NCI-H1105 (cell line): ENCODE data around the gene CELSR2.
"Not testable (repeated sequence)": the region's sequence is repeated elsewhere in the genome, so short reads cannot be mapped to it uniquely, and the experiment has no call there.

ENCODE experiments used
- DNase-seq: peaks from one replicate; lab custom pipeline; 2025; lab: John Stamatoyannopoulos, UW

CELSR2 gene, protein sequence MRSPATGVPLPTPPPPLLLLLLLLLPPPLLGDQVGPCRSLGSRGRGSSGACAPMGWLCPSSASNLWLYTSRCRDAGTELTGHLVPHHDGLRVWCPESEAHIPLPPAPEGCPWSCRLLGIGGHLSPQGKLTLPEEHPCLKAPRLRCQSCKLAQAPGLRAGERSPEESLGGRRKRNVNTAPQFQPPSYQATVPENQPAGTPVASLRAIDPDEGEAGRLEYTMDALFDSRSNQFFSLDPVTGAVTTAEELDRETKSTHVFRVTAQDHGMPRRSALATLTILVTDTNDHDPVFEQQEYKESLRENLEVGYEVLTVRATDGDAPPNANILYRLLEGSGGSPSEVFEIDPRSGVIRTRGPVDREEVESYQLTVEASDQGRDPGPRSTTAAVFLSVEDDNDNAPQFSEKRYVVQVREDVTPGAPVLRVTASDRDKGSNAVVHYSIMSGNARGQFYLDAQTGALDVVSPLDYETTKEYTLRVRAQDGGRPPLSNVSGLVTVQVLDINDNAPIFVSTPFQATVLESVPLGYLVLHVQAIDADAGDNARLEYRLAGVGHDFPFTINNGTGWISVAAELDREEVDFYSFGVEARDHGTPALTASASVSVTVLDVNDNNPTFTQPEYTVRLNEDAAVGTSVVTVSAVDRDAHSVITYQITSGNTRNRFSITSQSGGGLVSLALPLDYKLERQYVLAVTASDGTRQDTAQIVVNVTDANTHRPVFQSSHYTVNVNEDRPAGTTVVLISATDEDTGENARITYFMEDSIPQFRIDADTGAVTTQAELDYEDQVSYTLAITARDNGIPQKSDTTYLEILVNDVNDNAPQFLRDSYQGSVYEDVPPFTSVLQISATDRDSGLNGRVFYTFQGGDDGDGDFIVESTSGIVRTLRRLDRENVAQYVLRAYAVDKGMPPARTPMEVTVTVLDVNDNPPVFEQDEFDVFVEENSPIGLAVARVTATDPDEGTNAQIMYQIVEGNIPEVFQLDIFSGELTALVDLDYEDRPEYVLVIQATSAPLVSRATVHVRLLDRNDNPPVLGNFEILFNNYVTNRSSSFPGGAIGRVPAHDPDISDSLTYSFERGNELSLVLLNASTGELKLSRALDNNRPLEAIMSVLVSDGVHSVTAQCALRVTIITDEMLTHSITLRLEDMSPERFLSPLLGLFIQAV (N-terminal part only)

GRCh38 chr1:109248797-109249629 is at the start of gene CELSR2:
CELSR2 (plus strand) TSS chr1:109249539; CDS start chr1:109250080, 541 bp downstream.
- DNase-seq, result peak; percentile 80

- no peak for DNase-seq
Measured at GRCh38 chr1:109199710-109200109, 49.6 kb upstream of the CELSR2 start.

DNA sequence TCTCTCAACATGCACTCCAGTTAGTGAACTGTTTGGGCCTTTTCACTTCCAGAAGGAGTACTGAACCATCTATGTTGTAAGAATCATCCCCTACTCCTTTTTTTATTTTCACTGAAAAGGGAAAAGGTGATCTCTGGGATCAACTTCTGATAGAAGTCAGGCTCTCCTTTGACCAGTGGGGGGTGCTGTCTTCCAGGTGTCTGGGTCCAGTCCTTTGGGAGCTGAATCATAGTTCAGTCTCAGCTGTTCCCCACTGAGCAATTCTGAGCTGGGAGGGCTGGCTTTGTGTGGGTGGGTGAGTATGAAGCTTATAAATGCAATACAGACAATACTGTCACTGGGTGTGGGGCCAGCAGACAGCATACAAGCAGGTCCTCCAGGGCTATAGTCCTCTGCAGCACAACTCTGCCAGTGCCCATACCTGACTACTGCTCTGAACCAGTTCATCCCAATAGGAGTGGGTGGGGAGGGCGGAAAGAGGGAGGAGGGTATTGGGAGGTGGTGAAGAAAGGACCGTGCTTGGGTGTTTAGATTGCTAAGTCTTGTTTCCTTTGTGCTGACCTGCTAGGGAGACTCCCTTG is 48.1 kb upstream of the CELSR2 start:
- DNase-seq, result peak; percentile 9

- no peak for DNase-seq
Measured at GRCh38 chr1:109204484-109204883, 44.9 kb upstream of the CELSR2 start.

GRCh38 chr1:109206339-109206738 is 43.0 kb upstream of the CELSR2 start:
- DNase-seq, result no peak

GRCh38 chr1:109207467-109208103 is 41.8 kb upstream of the CELSR2 start:
- no peak for DNase-seq

GRCh38 chr1:109208394-109208793 is 40.9 kb upstream of the CELSR2 start:
- no peak for DNase-seq

GRCh38 chr1:109208836-109209463 is 40.4 kb upstream of the CELSR2 start:
- no peak for DNase-seq

GRCh38 chr1:109210058-109210457 is 39.3 kb upstream of the CELSR2 start:
- no peak for DNase-seq

GRCh38 chr1:109213345-109213823 is 36.0 kb upstream of the CELSR2 start:
- DNase-seq, result no peak

- DNase-seq, result peak; percentile 88
Measured at GRCh38 chr1:109213824-109214693, 35.3 kb upstream of the CELSR2 start, which contains the start of gene SARS1. SARS1 (plus strand) TSS chr1:109213918; CDS start chr1:109213993, 75 bp downstream.

- peak; percentile 69 for DNase-seq
Measured at GRCh38 chr1:109214695-109215623, 34.4 kb upstream of the CELSR2 start.

GRCh38 chr1:109216662-109217061 is 32.7 kb upstream of the CELSR2 start:
- DNase-seq, result no peak

GRCh38 chr1:109218516-109218915 is 30.8 kb upstream of the CELSR2 start:
- DNase-seq, result no peak

GRCh38 chr1:109221201-109221600 is 28.1 kb upstream of the CELSR2 start:
- DNase-seq, result not testable (repeated sequence)

GRCh38 chr1:109225308-109225707 is 24.0 kb upstream of the CELSR2 start:
- DNase-seq, result no peak

- no peak for DNase-seq
Measured at GRCh38 chr1:109225711-109226445, 23.5 kb upstream of the CELSR2 start.
